ENCODE data around the gene ADGRL2. TPM values are rescaled to one million over a fixed set of nuclear protein-coding genes. Genes with fewer than 3 reads are reported as not detected.

Gene ADGRL2
- polyA plus RNA-seq, 1 donor (not counting 4 experiments of a cell fraction or from before 2014, with no cell fraction given) = 6.6 TPM

GRCh38 chr1:81780705-81781454 is 19.9 kb upstream of the ADGRL2 start:
- no peaks in the 10 kb centered on the region for H3K36me3 ChIP-seq (ENCODE audit: control insufficient read depth in 2 of 2, extremely low read depth in 1 of 2, insufficient read depth in 2 of 2, low read length in 2 of 2)
- H3K4me2 ChIP-seq (ENCODE audit: control insufficient read depth, extremely low read depth, insufficient read depth, low read depth, low read length) = no peak overlapping the region
- no peak overlapping the region for H3K9ac ChIP-seq (ENCODE audit: control insufficient read depth, extremely low read depth, insufficient read depth, low read length)
- no peaks in the 10 kb centered on the region for H3K79me2 ChIP-seq (ENCODE audit: control insufficient read depth, insufficient read depth, low read length)
- dilution Hi-C loops (cut with MboI; ENCODE audit: extremely low pct_ligation_motif_present, low sequenced_read_pairs) = no loop called here
- DNase-seq (ENCODE audit: low read depth, low spot score) (no peak), FAIRE-seq (no peak)
- H3K27ac ChIP-seq (ENCODE audit: control insufficient read depth, insufficient read depth, low read length) = no peak overlapping the region
- no peak for TF ChIP-seq EZH2 (IDR thresholded peaks at IDR 0.05; ENCODE audit: low read length)
- no peak for TF ChIP-seq CTCF (optimal IDR thresholded peaks at IDR 0.05 in 1 of 3, IDR thresholded peaks at IDR 0.05 in 1 of 3, conservative IDR thresholded peaks at IDR 0.05 in 1 of 3; ENCODE audit: extremely low read depth in 1 of 3, insufficient read depth in 2 of 3, low read length in 3 of 3)
- no peaks in the 10 kb centered on the region for H3K4me1 ChIP-seq (ENCODE audit: control insufficient read depth, extremely low read depth, insufficient read depth, low read length)
- H3K9me3 ChIP-seq (ENCODE audit: control insufficient read depth, low read depth, low read length) = no peaks in the 10 kb centered on the region
- no peaks in the 10 kb centered on the region for H4K20me1 ChIP-seq (ENCODE audit: control insufficient read depth, extremely low read depth, insufficient read depth, low read length)
- no peak overlapping the region for H3K4me3 ChIP-seq (ENCODE audit: control insufficient read depth in 2 of 3, extremely low read depth in 1 of 3, insufficient read depth in 2 of 3, low read depth in 1 of 3, low read length in 3 of 3)
- no peaks in the 10 kb centered on the region for H3K9me1 ChIP-seq (ENCODE audit: control insufficient read depth, extremely low read depth, insufficient read depth, low read length)
- no peaks in the 10 kb centered on the region for H3K27me3 ChIP-seq (ENCODE audit: control insufficient read depth, extremely low read depth, insufficient read depth, low read length)
- H2AFZ ChIP-seq (ENCODE audit: control insufficient read depth, low read length) = no peak overlapping the region

- H3K9me1 ChIP-seq (ENCODE audit: control insufficient read depth, extremely low read depth, insufficient read depth, low read length) = no peaks in the 10 kb centered on the region
- H3K27me3 ChIP-seq (ENCODE audit: control insufficient read depth, extremely low read depth, insufficient read depth, low read length) = no peaks in the 10 kb centered on the region
- dilution Hi-C loops (cut with MboI; ENCODE audit: extremely low pct_ligation_motif_present, low sequenced_read_pairs) = no loop called here
- no peaks in the 10 kb centered on the region for H3K79me2 ChIP-seq (ENCODE audit: control insufficient read depth, insufficient read depth, low read length)
- H3K4me1 ChIP-seq (ENCODE audit: control insufficient read depth, extremely low read depth, insufficient read depth, low read length) = no peaks in the 10 kb centered on the region
- no peaks in the 10 kb centered on the region for H3K9me3 ChIP-seq (ENCODE audit: control insufficient read depth, low read depth, low read length)
- H3K36me3 ChIP-seq (ENCODE audit: control insufficient read depth in 2 of 2, extremely low read depth in 1 of 2, insufficient read depth in 2 of 2, low read length in 2 of 2) = no peaks in the 10 kb centered on the region
- no peaks in the 10 kb centered on the region for H4K20me1 ChIP-seq (ENCODE audit: control insufficient read depth, extremely low read depth, insufficient read depth, low read length)
- no peak for FAIRE-seq
- H2AFZ ChIP-seq (ENCODE audit: control insufficient read depth, low read length) = no peak overlapping the region
- H3K4me2 ChIP-seq (ENCODE audit: control insufficient read depth, extremely low read depth, insufficient read depth, low read depth, low read length) = no peak overlapping the region
- H3K4me3 ChIP-seq (ENCODE audit: control insufficient read depth in 2 of 3, extremely low read depth in 1 of 3, insufficient read depth in 2 of 3, low read depth in 1 of 3, low read length in 3 of 3) = no peak overlapping the region
- no peak overlapping the region for H3K27ac ChIP-seq (ENCODE audit: control insufficient read depth, insufficient read depth, low read length)
- no peak for DNase-seq (ENCODE audit: low read depth, low spot score)
- no peak overlapping the region for H3K9ac ChIP-seq (ENCODE audit: control insufficient read depth, extremely low read depth, insufficient read depth, low read length)
- no peak for TF ChIP-seq EZH2 (IDR thresholded peaks at IDR 0.05; ENCODE audit: low read length)
- peak in 1 of 3 experiments; percentile 8 for TF ChIP-seq CTCF (optimal IDR thresholded peaks at IDR 0.05 in 1 of 3, IDR thresholded peaks at IDR 0.05 in 1 of 3, conservative IDR thresholded peaks at IDR 0.05 in 1 of 3; ENCODE audit: extremely low read depth in 1 of 3, insufficient read depth in 2 of 3, low read length in 3 of 3)
Measured at GRCh38 chr1:81781749-81782148, 19.0 kb upstream of the ADGRL2 start.

Data from keratinocyte (primary cell).